SK-N-SH treated with all-trans-retinoic acid at 6 μM for 48 hours (cell line): ENCODE data around the gene MAN1A1.

Source experiments
- CREB5 ChIP-seq: fragments of 250-450 bp; sonication (Bioruptor Pico); IDR thresholded peaks from 2 replicates; pipeline ENCODE4 v1.5.1; 2020; ENCODE audit warnings: low read depth, mild to moderate bottlenecking, moderate library complexity
- PATZ1 ChIP-seq: fragments of 250-450 bp; sonication (Bioruptor Pico); IDR thresholded peaks from 2 replicates; pipeline ENCODE4 v1.8.0; 2020; ENCODE audit warnings: mild to moderate bottlenecking, moderate library complexity, borderline replicate concordance
- POU6F1 ChIP-seq: fragments of 250-450 bp; sonication (Bioruptor Pico); IDR thresholded peaks from 2 replicates; pipeline ENCODE4 v1.8.0; 2021; ENCODE audit warnings: low read depth, mild to moderate bottlenecking, moderate library complexity, borderline replicate concordance
- PPARA ChIP-seq: fragments of 250-450 bp; sonication (Bioruptor Pico); IDR thresholded peaks from 2 replicates; pipeline ENCODE4 v1.5.0; 2020; ENCODE audit warnings: mild to moderate bottlenecking, borderline replicate concordance
- TCF4 ChIP-seq: fragments of 250-450 bp; sonication (Bioruptor Pico); IDR thresholded peaks from 2 replicates; pipeline ENCODE4 v1.8.0; 2021; ENCODE audit warnings: mild to moderate bottlenecking, moderate library complexity, borderline replicate concordance
- ZNF565 ChIP-seq: fragments of 450-650 bp; formaldehyde crosslinking; conservative IDR thresholded peaks from 2 replicates; pipeline ENCODE4 v1.5.0; 2020; ENCODE audit warnings: low read depth, mild to moderate bottlenecking, moderate library complexity
- ZNF8 ChIP-seq: fragments of 450-650 bp; formaldehyde crosslinking; IDR thresholded peaks from 2 replicates; pipeline ENCODE4 v1.5.0; 2020; ENCODE audit warnings: mild to moderate bottlenecking, moderate library complexity

- TF ChIP-seq ZNF8 (no peak), CREB5 (CRISPR knock-in tag) (no peak), PPARA (no peak), ZNF565 (CRISPR knock-in tag) (no peak), PATZ1 (CRISPR knock-in tag) (no peak), POU6F1 (CRISPR knock-in tag) (no peak), TCF4 (CRISPR knock-in tag) (no peak)
Measured at GRCh38 chr6:119127627-119128026, 221.9 kb downstream of the MAN1A1 start.
